Calu3 (cell line): ENCODE data around the gene RUNX2. TPM values are rescaled to one million over a fixed set of nuclear protein-coding genes. Genes with fewer than 3 reads are reported as not detected.
"Not testable (repeated sequence)": the region's sequence is repeated elsewhere in the genome, so short reads cannot be mapped to it uniquely, and the experiment has no call there.

Source experiments
- BruUV-seq: library from RNA; stranded (reverse); fragments of 400-500 nt; replicated peaks from 2 replicates; lab custom pipeline; 2021; lab: Mats Ljungman, UMichigan
- CTCF ChIA-PET: fragments of 300-600 bp; sonication (Branson Sonifier 250); formaldehyde crosslinking; loops from one replicate; lab custom pipeline; 2022; ENCODE audit warnings: antibody characterized with exemption; lab: Charles Lee
- DNase-seq: peaks from one replicate; pipeline ENCODE4 v3.0.0; 2022
- H3K27ac Mint-ChIP-seq: one replicate; pipeline ENCODE4 v1.8.0; 2022; ENCODE audit warnings: mixed read lengths; ENCODE audit not compliant: unreplicated experiment
- H3K27me3 Mint-ChIP-seq: one replicate; pipeline ENCODE4 v1.8.0; 2022; ENCODE audit warnings: mixed read lengths; ENCODE audit not compliant: unreplicated experiment
- H3K36me3 Mint-ChIP-seq: one replicate; pipeline ENCODE4 v1.8.0; 2022; ENCODE audit warnings: mild to moderate bottlenecking, moderate library complexity, mixed read lengths; ENCODE audit not compliant: insufficient read depth, unreplicated experiment
- H3K4me1 Mint-ChIP-seq: one replicate; pipeline ENCODE4 v1.8.0; 2022; ENCODE audit warnings: mild to moderate bottlenecking, low read depth, mixed read lengths; ENCODE audit not compliant: unreplicated experiment
- H3K4me3 Mint-ChIP-seq: one replicate; pipeline ENCODE4 v1.8.0; 2022; ENCODE audit warnings: mild to moderate bottlenecking, low read depth, moderate library complexity, mixed read lengths; ENCODE audit not compliant: unreplicated experiment
- H3K9me3 Mint-ChIP-seq: one replicate; pipeline ENCODE4 v1.8.0; 2022; ENCODE audit warnings: low read depth, mixed read lengths; ENCODE audit not compliant: unreplicated experiment
- CTCF ChIP-seq: fragments of 200-600 bp; IDR thresholded peaks from one replicate; pipeline ENCODE4 v1.8.0; 2022; ENCODE audit warnings: antibody characterized with exemption; ENCODE audit not compliant: unreplicated experiment
- intact Hi-C: fragments of 100-400 bp; cut with micrococcal nuclease; formaldehyde crosslinking; loops from one replicate; pipeline ENCODE4 v1.10.0; 2022; ENCODE audit not compliant: unreplicated experiment
- total RNA-seq: library from RNA; stranded (reverse); gene quantifications from 2 replicates; pipeline ENCODE4 v1.2.3, GENCODE V29; 2022

The RUNX2 gene
- total RNA-seq, 1 experiment from 2014 or later, result 0.54 TPM

GRCh38 chr6:45666846-45667245 lies 338.7 kb downstream of the RUNX2 start:
- Mint-ChIP-seq H3K9me3 (no peaks in the 10 kb centered on the region), H3K27ac (no peak overlapping the region), H3K36me3 (no peaks in the 10 kb centered on the region), H3K4me3 (no peak overlapping the region), H3K27me3 (peaks cover 20% of the 10 kb centered on the region), H3K4me1 (no peaks in the 10 kb centered on the region)
- no peak for DNase-seq
- intact Hi-C loops, result no loop called here
- TF ChIP-seq CTCF, result no peak
- no TSS peak for BruUV-seq
- CTCF ChIA-PET, result no interaction called here

- Mint-ChIP-seq H3K4me1 (no peaks in the 10 kb centered on the region), H3K27ac (no peak overlapping the region), H3K9me3 (no peaks in the 10 kb centered on the region), H3K27me3 (peaks cover 18% of the 10 kb centered on the region), H3K36me3 (no peaks in the 10 kb centered on the region), H3K4me3 (no peak overlapping the region)
- BruUV-seq, result no TSS peak
- intact Hi-C loops, result no loop called here
- DNase-seq, result no peak
- CTCF ChIA-PET, result no interaction called here
- TF ChIP-seq CTCF, result no peak
These were observed 339.2 kb downstream of the RUNX2 start for GRCh38 chr6:45667300-45667699.

- Mint-ChIP-seq H3K9me3 (no peaks in the 10 kb centered on the region), H3K27ac (no peak overlapping the region), H3K4me1 (no peaks in the 10 kb centered on the region), H3K36me3 (no peaks in the 10 kb centered on the region), H3K27me3 (peaks cover 13% of the 10 kb centered on the region), H3K4me3 (no peak overlapping the region)
- no peak for DNase-seq
- BruUV-seq, result no TSS peak
- CTCF ChIA-PET, result no interaction called here
- no peak for TF ChIP-seq CTCF
- intact Hi-C loops, result no loop called here
These were observed 339.6 kb downstream of the RUNX2 start for GRCh38 chr6:45667766-45668165.

- H3K4me3 Mint-ChIP-seq, result no peak overlapping the region
- no peak for TF ChIP-seq CTCF
- CTCF ChIA-PET, result no interaction called here
- no peaks in the 10 kb centered on the region for H3K4me1 Mint-ChIP-seq
- H3K27ac Mint-ChIP-seq, result no peak overlapping the region
- H3K9me3 Mint-ChIP-seq, result no peaks in the 10 kb centered on the region
- no peak for DNase-seq
- intact Hi-C loops, result no loop called here
- H3K27me3 Mint-ChIP-seq, result peaks cover 7% of the 10 kb centered on the region
- no TSS peak for BruUV-seq
- no peaks in the 10 kb centered on the region for H3K36me3 Mint-ChIP-seq
These were observed 340.6 kb downstream of the RUNX2 start for GRCh38 chr6:45668705-45669104.

- H3K4me3 Mint-ChIP-seq, H3K27me3 Mint-ChIP-seq, H3K9me3 Mint-ChIP-seq, BruUV-seq, H3K36me3 Mint-ChIP-seq, DNase-seq, intact Hi-C loops, CTCF ChIA-PET, H3K27ac Mint-ChIP-seq: not testable (repeated sequence)
- H3K4me1 Mint-ChIP-seq, result peaks cover 11% of the 10 kb centered on the region
These were observed 345.0 kb downstream of the RUNX2 start for GRCh38 chr6:45673167-45673566.

- H3K27ac Mint-ChIP-seq, BruUV-seq, H3K27me3 Mint-ChIP-seq, intact Hi-C loops, H3K9me3 Mint-ChIP-seq, H3K36me3 Mint-ChIP-seq, DNase-seq, CTCF ChIA-PET: not testable (repeated sequence)
- Mint-ChIP-seq H3K4me1 (peaks cover 11% of the 10 kb centered on the region), H3K4me3 (peak overlapping the region; percentile 68)
These were observed 347.0 kb downstream of the RUNX2 start for GRCh38 chr6:45675166-45675565.
